ENCODE measurements around the gene MRPS14.

DNA sequence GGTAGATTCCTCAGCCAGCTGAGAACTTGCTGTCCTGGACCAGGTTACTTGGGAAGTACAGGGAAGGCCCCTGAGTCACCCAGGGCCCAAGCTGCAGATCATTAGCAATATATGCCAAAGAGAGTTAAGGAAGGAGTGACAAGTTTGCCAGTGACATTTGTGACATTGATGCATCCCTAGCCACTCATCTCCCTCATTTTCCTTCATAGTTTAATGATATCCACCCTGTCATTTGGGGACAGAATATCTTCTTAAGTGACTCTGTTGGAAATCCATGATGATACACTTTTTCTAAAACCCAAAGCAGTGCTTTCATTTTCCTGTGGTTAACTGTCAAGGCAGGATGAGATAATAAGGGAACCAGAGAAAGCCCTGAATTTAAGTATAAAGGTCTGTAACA, 47.6 kb upstream of the MRPS14 start:
- TF ChIP-seq POLR2AphosphoS5 (IDR thresholded peaks at IDR 0.05; ENCODE audit: low read depth, low read length) = no peak
- no peak for TF ChIP-seq POLR2A (IDR thresholded peaks at IDR 0.05; ENCODE audit: low read depth, low read length)
- no peak for TF ChIP-seq PAX5 (IDR thresholded peaks at IDR 0.05; ENCODE audit: insufficient read depth, low read length, severe bottlenecking)
- no peak for TF ChIP-seq TAF1 (IDR thresholded peaks at IDR 0.05; ENCODE audit: low read depth, low read length)
- TF ChIP-seq SPI1 (IDR thresholded peaks at IDR 0.05; ENCODE audit: low read depth, low read length) = no peak
- TF ChIP-seq POU2F2 (IDR thresholded peaks at IDR 0.05; ENCODE audit: low read depth, low read length) = no peak

Data from GM12891 (cell line).